Activated CD8-positive, alpha-beta memory T cell treated with anti-CD3 and anti-CD28 coated beads, Interleukin-2, amount 50 U/mL, for 24 hours (primary cell): Measurements from ENCODE around the gene GIPC3.

Experiments
- DNase-seq: peaks from one replicate; pipeline ENCODE4 v3.0.0-alpha.2; 2020; ENCODE audit errors: extremely low read depth

The GIPC3 gene

GRCh38 chr19:3585301-3586126, at the start of gene GIPC3:
Gene GIPC3, plus strand, starts transcription at chr19:3585478. Its CDS starts 120 bp downstream, at chr19:3585598.
- DNase-seq = no peak

- no peak for DNase-seq
These were observed 49.7 kb upstream of the GIPC3 start for GRCh38 chr19:3535563-3535965.

- DNase-seq = no peak
These were observed 49.3 kb upstream of the GIPC3 start for GRCh38 chr19:3535981-3536380.

GRCh38 chr19:3536429-3537100, 48.7 kb upstream of the GIPC3 start:
- DNase-seq = no peak

GRCh38 chr19:3537101-3537437, 48.2 kb upstream of the GIPC3 start:
- DNase-seq = no peak

GRCh38 chr19:3537438-3538240, 47.6 kb upstream of the GIPC3 start:
- no peak for DNase-seq

GRCh38 chr19:3538258-3538929, 46.9 kb upstream of the GIPC3 start:
- DNase-seq = no peak

- no peak for DNase-seq
These were observed 46.1 kb upstream of the GIPC3 start, which contains the start of gene TEKTIP1 for GRCh38 chr19:3538965-3539755. Gene TEKTIP1, plus strand, starts transcription at chr19:3539174. Its CDS starts 4 bp downstream, at chr19:3539178.

- DNase-seq = no peak
These were observed 45.5 kb upstream of the GIPC3 start for GRCh38 chr19:3539756-3540118.

GRCh38 chr19:3543150-3544057, 41.9 kb upstream of the GIPC3 start:
- DNase-seq = no peak

GRCh38 chr19:3544058-3544376, 41.3 kb upstream of the GIPC3 start:
- DNase-seq = no peak

GRCh38 chr19:3544742-3545668, 40.3 kb upstream of the GIPC3 start:
- DNase-seq = peak; percentile 53

- DNase-seq = no peak
These were observed 39.6 kb upstream of the GIPC3 start for GRCh38 chr19:3545669-3546034.

GRCh38 chr19:3546119-3546518, 39.2 kb upstream of the GIPC3 start:
- DNase-seq = no peak

GRCh38 chr19:3547301-3547731, 38.0 kb upstream of the GIPC3 start:
- DNase-seq = no peak

- no peak for DNase-seq
These were observed 37.5 kb upstream of the GIPC3 start for GRCh38 chr19:3547767-3548282.

GRCh38 chr19:3548606-3549005, 36.7 kb upstream of the GIPC3 start:
- DNase-seq = no peak

- DNase-seq = no peak
These were observed 35.5 kb upstream of the GIPC3 start for GRCh38 chr19:3549816-3550215.
